22Rv1 (cell line): ENCODE results near the gene KLF3.

Source experiments
- ZFX ChIP-seq: fragments of 450-650 bp; IDR thresholded peaks from 2 replicates; pipeline ENCODE4 v1.6.1; 2017; ENCODE audit warnings: antibody characterized with exemption, borderline replicate concordance
- TF ChIP-seq, protein P1 (sequence below): fragments of 450-650 bp; IDR thresholded peaks from 2 replicates; pipeline ENCODE4 v1.5.1; 2017; ENCODE audit warnings: mild to moderate bottlenecking

- TF ChIP-seq, protein P1, sequence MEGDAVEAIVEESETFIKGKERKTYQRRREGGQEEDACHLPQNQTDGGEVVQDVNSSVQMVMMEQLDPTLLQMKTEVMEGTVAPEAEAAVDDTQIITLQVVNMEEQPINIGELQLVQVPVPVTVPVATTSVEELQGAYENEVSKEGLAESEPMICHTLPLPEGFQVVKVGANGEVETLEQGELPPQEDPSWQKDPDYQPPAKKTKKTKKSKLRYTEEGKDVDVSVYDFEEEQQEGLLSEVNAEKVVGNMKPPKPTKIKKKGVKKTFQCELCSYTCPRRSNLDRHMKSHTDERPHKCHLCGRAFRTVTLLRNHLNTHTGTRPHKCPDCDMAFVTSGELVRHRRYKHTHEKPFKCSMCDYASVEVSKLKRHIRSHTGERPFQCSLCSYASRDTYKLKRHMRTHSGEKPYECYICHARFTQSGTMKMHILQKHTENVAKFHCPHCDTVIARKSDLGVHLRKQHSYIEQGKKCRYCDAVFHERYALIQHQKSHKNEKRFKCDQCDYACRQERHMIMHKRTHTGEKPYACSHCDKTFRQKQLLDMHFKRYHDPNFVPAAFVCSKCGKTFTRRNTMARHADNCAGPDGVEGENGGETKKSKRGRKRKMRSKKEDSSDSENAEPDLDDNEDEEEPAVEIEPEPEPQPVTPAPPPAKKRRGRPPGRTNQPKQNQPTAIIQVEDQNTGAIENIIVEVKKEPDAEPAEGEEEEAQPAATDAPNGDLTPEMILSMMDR: no peak
- TF ChIP-seq ZFX: no peak
Observed at GRCh38 chr4:38615847-38616246, 48.2 kb upstream of the KLF3 start.
